ENCODE results near the gene MMADHC. TPM values are rescaled to one million over a fixed set of nuclear protein-coding genes. Genes with fewer than 3 reads are reported as not detected.

Gene MMADHC
- total and polyA plus RNA-seq, 9 of the 15 experiments (the other 6 are each of a cell fraction or from before 2014, with no cell fraction given): 187 to 850 (median 271) TPM

GRCh38 chr2:149634103-149634502 lies 46.5 kb upstream of the MMADHC start (continued):
- TF ChIP-seq ZBTB9 (CRISPR knock-in tag; IDR thresholded peaks at IDR 0.05) (no peak), KHSRP (IDR thresholded peaks at IDR 0.05) (no peak)

- Histone ChIP-seq H4K20me1 (replicated peaks; ENCODE audit: control insufficient read depth, insufficient read depth, low read length) (no peaks in the 10 kb centered on the region), H3K27me3 (ENCODE audit: control insufficient read depth in 2 of 2, insufficient read depth in 2 of 2, low read length in 2 of 2) (no peaks in the 10 kb centered on the region), H3K79me2 (ENCODE audit: control insufficient read depth, insufficient read depth, low read length) (no peaks in the 10 kb centered on the region), H3K4me3 (no peak overlapping the region), H3K9ac (ENCODE audit: insufficient read depth in 1 of 2, low read depth in 2 of 2, low read length in 2 of 2) (no peak overlapping the region), H3K9me3 (replicated peaks; ENCODE audit: control insufficient read depth, insufficient read depth, low read depth, low read length) (no peaks in the 10 kb centered on the region), H3K36me3 (ENCODE audit: control insufficient read depth, insufficient read depth, low read length) (no peaks in the 10 kb centered on the region), H3K27ac (ENCODE audit: extremely low read depth, low read depth, low read length) (no peak overlapping the region), H3K4me1 (replicated peaks in 1 of 2; ENCODE audit: control insufficient read depth in 2 of 2, insufficient read depth in 2 of 2, low read length in 2 of 2) (no peaks in the 10 kb centered on the region), H2AFZ (ENCODE audit: low read depth, low read length) (no peak overlapping the region), H3K4me2 (ENCODE audit: insufficient read depth, low read length) (no peak overlapping the region), H3K9me1 (ENCODE audit: control insufficient read depth, insufficient read depth, low read length) (no peaks in the 10 kb centered on the region)
- ATAC-seq (no peak), FAIRE-seq (no peak), DNase-seq (ENCODE audit: extremely low read depth in 1 of 4, low spot score in 3 of 4) (no peak)
- TF ChIP-seq MNT (conservative IDR thresholded peaks at IDR 0.05) (no peak), NONO (IDR thresholded peaks at IDR 0.05; ENCODE audit: low read depth in 2 of 2, low read length in 1 of 2) (no peak), TFE3 (CRISPR knock-in tag; IDR thresholded peaks at IDR 0.05) (no peak), TAF9B (IDR thresholded peaks at IDR 0.05; ENCODE audit: partially characterized antibody) (no peak), DPF2 (IDR thresholded peaks at IDR 0.05) (no peak)
- TF ChIP-seq, protein P1, sequence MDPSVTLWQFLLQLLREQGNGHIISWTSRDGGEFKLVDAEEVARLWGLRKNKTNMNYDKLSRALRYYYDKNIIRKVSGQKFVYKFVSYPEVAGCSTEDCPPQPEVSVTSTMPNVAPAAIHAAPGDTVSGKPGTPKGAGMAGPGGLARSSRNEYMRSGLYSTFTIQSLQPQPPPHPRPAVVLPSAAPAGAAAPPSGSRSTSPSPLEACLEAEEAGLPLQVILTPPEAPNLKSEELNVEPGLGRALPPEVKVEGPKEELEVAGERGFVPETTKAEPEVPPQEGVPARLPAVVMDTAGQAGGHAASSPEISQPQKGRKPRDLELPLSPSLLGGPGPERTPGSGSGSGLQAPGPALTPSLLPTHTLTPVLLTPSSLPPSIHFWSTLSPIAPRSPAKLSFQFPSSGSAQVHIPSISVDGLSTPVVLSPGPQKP (CRISPR knock-in tag; IDR thresholded peaks at IDR 0.05): no peak
- in situ Hi-C loops (cut with MboI): no loop called here
- BruUV-seq (replicated peaks): no TSS peak
- CTCF ChIA-PET (ENCODE audit: low intra/inter-chr PET ratio): no interaction called here
- intact Hi-C loops (cut with micrococcal nuclease): no loop called here
- WGBS (ENCODE audit: insufficient coverage, low coverage, missing lambda C conversion rate): 0% methylated on average over 1 of the region's 1 CpG
- POLR2A ChIA-PET: no interaction called here
Observed at GRCh38 chr2:149630445-149630844, 42.9 kb upstream of the MMADHC start.

All from K562 (cell line).